ENCODE measurements around the gene APOBR.
"Not testable (repeated sequence)": the region's sequence is repeated elsewhere in the genome, so short reads cannot be mapped to it uniquely, and the experiment has no call there.

APOBR gene

GRCh38 chr16:28498666-28499381, 4.4 kb downstream of the APOBR start:
- H3K4me3 ChIP-seq (ENCODE audit: low read depth, low read length) = no peak overlapping the region
- in situ Hi-C loops (cut with HindIII; ENCODE audit: low sequenced_read_pairs) = no loop called here
- no peak for DNase-seq (ENCODE audit: low read depth)
- TF ChIP-seq CTCF (IDR thresholded peaks at IDR 0.05; ENCODE audit: low read depth, low read length, missing control alignments) = no peak

- in situ Hi-C loops (cut with HindIII; ENCODE audit: low sequenced_read_pairs) = no loop called here
- no peak overlapping the region for H3K4me3 ChIP-seq (ENCODE audit: low read depth, low read length)
- no peak for TF ChIP-seq CTCF (IDR thresholded peaks at IDR 0.05; ENCODE audit: low read depth, low read length, missing control alignments)
- no peak for DNase-seq (ENCODE audit: low read depth)
These were observed 5.4 kb downstream of the APOBR start for GRCh38 chr16:28499854-28500253.

GRCh38 chr16:28500476-28501180, 6.2 kb downstream of the APOBR start:
- H3K4me3 ChIP-seq (ENCODE audit: low read depth, low read length); DNase-seq (ENCODE audit: low read depth); in situ Hi-C loops (cut with HindIII; ENCODE audit: low sequenced_read_pairs): not testable (repeated sequence)

- no peak for DNase-seq (ENCODE audit: low read depth)
- in situ Hi-C loops (cut with HindIII; ENCODE audit: low sequenced_read_pairs) = no loop called here
- H3K4me3 ChIP-seq (ENCODE audit: low read depth, low read length) = no peak overlapping the region
- TF ChIP-seq CTCF (IDR thresholded peaks at IDR 0.05; ENCODE audit: low read depth, low read length, missing control alignments) = no peak
These were observed 7.1 kb downstream of the APOBR start for GRCh38 chr16:28501258-28502232.

- TF ChIP-seq CTCF (IDR thresholded peaks at IDR 0.05; ENCODE audit: low read depth, low read length, missing control alignments) = no peak
- DNase-seq (ENCODE audit: low read depth) = no peak
- in situ Hi-C loops (cut with HindIII; ENCODE audit: low sequenced_read_pairs) = no loop called here
- no peak overlapping the region for H3K4me3 ChIP-seq (ENCODE audit: low read depth, low read length)
These were observed 7.8 kb downstream of the APOBR start for GRCh38 chr16:28502290-28502689.

GRCh38 chr16:28503470-28504259, 9.2 kb downstream of the APOBR start:
- no peak overlapping the region for H3K4me3 ChIP-seq (ENCODE audit: low read depth, low read length)
- no peak for TF ChIP-seq CTCF (IDR thresholded peaks at IDR 0.05; ENCODE audit: low read depth, low read length, missing control alignments)
- in situ Hi-C loops (cut with HindIII; ENCODE audit: low sequenced_read_pairs) = no loop called here
- DNase-seq (ENCODE audit: low read depth) = no peak

All from astrocyte of the cerebellum (primary cell).